ENCODE results near the gene WDFY4. TPM values are rescaled to one million over a fixed set of nuclear protein-coding genes. Genes with fewer than 3 reads are reported as not detected.

Gene WDFY4
- total and polyA plus RNA-seq, 2 of the 13 experiments (the other 11 are each of a cell fraction or from before 2014, with no cell fraction given), result not detected

- peaks cover 2 to 10% of the 10 kb centered on the region in 2 experiments; a peak in 2 of 5 replicates for H3K27me3 ChIP-seq (ENCODE audit: control insufficient read depth in 1 of 2, insufficient read depth in 2 of 2, low read length in 2 of 2)
- no peaks in the 10 kb centered on the region for H3K79me2 ChIP-seq (ENCODE audit: insufficient read depth, low read length)
- FAIRE-seq, result no peak
- intact Hi-C loops (cut with micrococcal nuclease; ENCODE audit: unreplicated experiment), result no loop called here
- H3K4me2 ChIP-seq (ENCODE audit: low read depth, low read length), result no peak overlapping the region
- ChIA-PET POLR2A (no interaction called here), CTCF (ENCODE audit: low intra/inter-chr PET ratio, low total read pairs) (no interaction called here)
- H4K20me1 ChIP-seq (ENCODE audit: insufficient read depth, low read length), result no peaks in the 10 kb centered on the region
- ATAC-seq, result no peak
- no TSS peak for BruUV-seq (replicated peaks)
- no peaks in the 10 kb centered on the region for H3K4me1 ChIP-seq (ENCODE audit: insufficient read depth, low read length)
- H3K36me3 ChIP-seq (replicated peaks in 1 of 2; ENCODE audit: control insufficient read depth in 1 of 2, insufficient read depth in 2 of 2, low read length in 2 of 2), result no peaks in the 10 kb centered on the region
- DNase-seq (ENCODE audit: low spot score), result no peak
- 2% methylated on average over 4 of the region's 4 CpGs for WGBS (ENCODE audit: low lambda C conversion rate)
- no peak overlapping the region for H2AFZ ChIP-seq (ENCODE audit: low read length)
- TF ChIP-seq LCORL (IDR thresholded peaks at IDR 0.05) (no peak), LCORL (CRISPR knock-in tag; IDR thresholded peaks at IDR 0.05) (no peak), ZNF460 (CRISPR knock-in tag; IDR thresholded peaks at IDR 0.05; ENCODE audit: borderline replicate concordance) (no peak), ZNF264 (CRISPR knock-in tag; IDR thresholded peaks at IDR 0.05) (no peak), GATA4 (IDR thresholded peaks at IDR 0.05; ENCODE audit: borderline replicate concordance, low read depth) (no peak), HHEX (CRISPR knock-in tag; IDR thresholded peaks at IDR 0.05) (no peak), POGZ (CRISPR knock-in tag; IDR thresholded peaks at IDR 0.05) (no peak), HNF1B (CRISPR knock-in tag; IDR thresholded peaks at IDR 0.05) (no peak), PHB2 (IDR thresholded peaks at IDR 0.05; ENCODE audit: partially characterized antibody) (no peak)
- no peaks in the 10 kb centered on the region for H3K9me3 ChIP-seq (ENCODE audit: low read length)
- H3K4me3 ChIP-seq (replicated peaks in 1 of 3; ENCODE audit: insufficient read depth in 1 of 3, low read depth in 2 of 3, low read length in 3 of 3), result no peak overlapping the region
- in situ Hi-C loops (cut with HindIII; ENCODE audit: extremely low pct_ligation_motif_present, low pct_unique_long_range_greater_than_20kb), result no loop called here
- no peak overlapping the region for H3K9ac ChIP-seq (ENCODE audit: insufficient read depth, low read depth, low read length)
- H3K27ac ChIP-seq (ENCODE audit: extremely low read length, insufficient read depth, low read length), result no peak overlapping the region
Measured at GRCh38 chr10:48765527-48765926, 80.9 kb downstream of the WDFY4 start.

All from HepG2 (cell line).